ENCODE results near the gene NOTCH4.

The NOTCH4 gene

DNA sequence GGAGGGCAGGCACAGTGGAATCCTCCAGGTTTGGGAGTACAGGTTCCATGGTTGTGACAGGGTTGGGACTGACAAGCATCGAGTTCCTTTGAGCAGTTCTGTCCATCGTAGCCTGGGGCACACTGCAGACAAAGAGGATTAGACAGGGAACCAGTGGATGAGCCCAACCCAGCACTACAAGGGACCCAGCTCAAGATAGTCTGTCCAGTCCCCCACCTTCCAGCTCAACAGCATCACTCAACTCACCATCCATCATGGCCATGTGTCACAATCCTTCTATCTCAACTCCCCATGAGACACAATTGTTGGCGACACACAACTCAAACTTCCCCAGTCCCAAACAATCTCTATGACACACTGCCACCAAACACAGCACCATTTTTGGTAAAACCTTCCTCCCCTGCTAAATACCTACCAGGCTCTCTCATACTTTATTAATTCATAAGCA, 19.6 kb downstream of the NOTCH4 start:
- no peak overlapping the region for H3K27ac ChIP-seq
- no peak overlapping the region for H3K9ac ChIP-seq
- H3K4me3 ChIP-seq = no peak overlapping the region
- no peaks in the 10 kb centered on the region for H3K9me3 ChIP-seq
- H3K4me1 ChIP-seq = no peaks in the 10 kb centered on the region
- H3K4me2 ChIP-seq = no peak overlapping the region
- H3K36me3 ChIP-seq = no peaks in the 10 kb centered on the region
- no peaks in the 10 kb centered on the region for H4K20me1 ChIP-seq
- H3K27me3 ChIP-seq = no peaks in the 10 kb centered on the region
- TF ChIP-seq Cebpa-rat (IDR thresholded peaks at IDR 0.05) = no peak

- TF ChIP-seq Cebpa-rat (IDR thresholded peaks at IDR 0.05) = no peak
- no peak overlapping the region for H3K9ac ChIP-seq
- H3K36me3 ChIP-seq = no peaks in the 10 kb centered on the region
- no peak overlapping the region for H3K4me3 ChIP-seq
- no peak overlapping the region for H3K27ac ChIP-seq
- H3K4me2 ChIP-seq = no peak overlapping the region
- no peaks in the 10 kb centered on the region for H3K9me3 ChIP-seq
- H3K27me3 ChIP-seq = no peaks in the 10 kb centered on the region
- no peaks in the 10 kb centered on the region for H4K20me1 ChIP-seq
- no peaks in the 10 kb centered on the region for H3K4me1 ChIP-seq
Measured at GRCh38 chr6:32203426-32204267, 20.2 kb downstream of the NOTCH4 start.

- Histone ChIP-seq H3K27me3 (no peaks in the 10 kb centered on the region), H3K9ac (no peak overlapping the region), H3K4me2 (no peak overlapping the region), H3K27ac (no peak overlapping the region), H3K4me3 (no peak overlapping the region), H3K4me1 (peaks cover 4% of the 10 kb centered on the region), H4K20me1 (no peaks in the 10 kb centered on the region), H3K36me3 (no peaks in the 10 kb centered on the region), H3K9me3 (no peaks in the 10 kb centered on the region)
- no peak for TF ChIP-seq Cebpa-rat (IDR thresholded peaks at IDR 0.05)
Measured at GRCh38 chr6:32202186-32202585, 21.7 kb downstream of the NOTCH4 start.

GRCh38 chr6:32200711-32201475, 23.0 kb downstream of the NOTCH4 start:
- Histone ChIP-seq H4K20me1 (no peaks in the 10 kb centered on the region), H3K9ac (0 out of 2 replicates have a peak overlapping the region, but pooled peaks have one; percentile 19), H3K4me3 (no peak overlapping the region), H3K9me3 (no peaks in the 10 kb centered on the region), H3K4me2 (no peak overlapping the region), H3K27me3 (no peaks in the 10 kb centered on the region), H3K4me1 (peaks cover 14% of the 10 kb centered on the region), H3K27ac (no peak overlapping the region), H3K36me3 (no peaks in the 10 kb centered on the region)
- no peak for TF ChIP-seq Cebpa-rat (IDR thresholded peaks at IDR 0.05)

- Histone ChIP-seq H4K20me1 (no peaks in the 10 kb centered on the region), H3K4me2 (no peak overlapping the region)
- TF ChIP-seq Cebpa-rat (IDR thresholded peaks at IDR 0.05) = no peak
Measured at GRCh38 chr6:32198866-32199265, 25.0 kb downstream of the NOTCH4 start.

DNA sequence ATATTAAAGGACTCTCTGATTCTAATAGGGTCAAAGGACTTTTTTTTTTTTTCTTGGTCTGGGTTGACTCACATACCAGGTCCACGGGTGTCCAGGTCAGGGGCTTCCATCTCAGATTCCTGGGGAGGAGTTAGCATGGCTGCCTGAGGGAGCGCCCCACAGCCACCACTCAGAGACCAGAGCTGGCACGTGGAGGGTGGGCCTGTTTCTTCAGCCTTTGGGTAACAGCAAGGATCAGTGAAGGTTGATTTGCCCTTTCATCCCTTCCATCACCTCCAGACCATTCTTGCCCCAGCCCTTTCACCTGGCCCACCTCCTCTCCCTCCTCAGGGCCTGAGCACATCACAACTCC, 25.5 kb downstream of the NOTCH4 start:
- no peak overlapping the region for H3K27ac ChIP-seq
- H3K4me1 ChIP-seq = peaks cover 34% of the 10 kb centered on the region
- H4K20me1 ChIP-seq = no peaks in the 10 kb centered on the region
- H3K9me3 ChIP-seq = no peaks in the 10 kb centered on the region
- H3K36me3 ChIP-seq = no peaks in the 10 kb centered on the region
- no peak overlapping the region for H3K9ac ChIP-seq
- no peak overlapping the region for H3K4me2 ChIP-seq
- no peak for TF ChIP-seq Cebpa-rat (IDR thresholded peaks at IDR 0.05)
- no peak overlapping the region for H3K4me3 ChIP-seq
- no peaks in the 10 kb centered on the region for H3K27me3 ChIP-seq

More at GRCh38 chr6:32198866-32199265, 25.0 kb downstream of the NOTCH4 start:
- Histone ChIP-seq H3K9ac (no peak overlapping the region), H3K9me3 (no peaks in the 10 kb centered on the region), H3K4me1 (peaks cover 29% of the 10 kb centered on the region), H3K27ac (no peak overlapping the region), H3K36me3 (no peaks in the 10 kb centered on the region), H3K27me3 (no peaks in the 10 kb centered on the region), H3K4me3 (no peak overlapping the region)

DNA sequence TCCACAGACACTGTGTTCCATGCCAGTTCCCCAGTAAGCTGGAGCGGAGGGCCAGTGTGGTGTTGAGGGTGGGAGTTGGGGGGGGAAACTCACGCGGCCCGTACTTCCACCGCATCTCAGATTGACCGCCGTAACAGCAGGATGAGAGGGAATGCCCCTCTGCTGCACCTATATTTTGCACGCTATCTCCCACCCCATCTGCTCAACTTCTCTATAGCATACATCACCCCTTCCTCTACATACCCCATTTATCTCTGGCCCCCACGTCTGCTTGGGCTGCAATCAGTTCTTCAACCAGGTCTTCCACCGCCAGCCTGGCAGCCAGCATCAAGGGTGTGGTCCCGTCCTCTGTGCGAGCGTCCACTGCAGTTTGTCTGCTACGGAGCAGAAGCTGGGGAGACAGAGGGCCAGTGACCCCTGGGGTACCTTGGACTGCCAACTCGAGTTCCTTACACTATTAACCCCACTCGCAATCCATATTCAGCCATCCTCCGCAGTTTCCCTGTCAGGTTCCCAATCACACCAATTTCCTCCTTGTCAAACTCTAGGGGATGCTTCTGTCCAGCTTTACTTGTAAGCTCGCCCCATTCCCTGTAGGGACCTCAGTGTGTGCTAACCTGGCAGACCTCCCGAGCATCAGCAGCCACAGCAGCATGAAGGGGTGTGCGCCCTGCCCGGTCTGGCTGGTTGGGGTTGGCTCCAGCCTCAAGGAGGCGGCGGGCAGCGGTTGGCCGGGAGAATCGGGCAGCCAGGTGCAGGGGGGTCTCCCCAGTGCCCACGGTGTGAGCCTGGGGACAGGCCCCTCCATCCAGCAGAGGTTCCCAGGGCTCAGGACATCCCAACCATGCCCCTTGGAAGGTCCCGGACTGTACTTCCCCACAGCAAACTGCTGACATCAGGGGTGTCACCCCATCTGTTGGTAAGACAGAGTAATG, 26.9 kb downstream of the NOTCH4 start:
- H3K27ac ChIP-seq = peak overlapping the region; percentile 86
- no peaks in the 10 kb centered on the region for H3K36me3 ChIP-seq
- peak overlapping the region; percentile 84 for H3K9ac ChIP-seq
- H3K27me3 ChIP-seq = no peaks in the 10 kb centered on the region
- H4K20me1 ChIP-seq = no peaks in the 10 kb centered on the region
- peak overlapping the region; percentile 97 for H3K4me2 ChIP-seq
- H3K9me3 ChIP-seq = no peaks in the 10 kb centered on the region
- peaks cover 45% of the 10 kb centered on the region for H3K4me1 ChIP-seq
- H3K4me3 ChIP-seq = peak overlapping the region; percentile 72
- no peak for TF ChIP-seq Cebpa-rat (IDR thresholded peaks at IDR 0.05)

- Histone ChIP-seq H3K9me3 (no peaks in the 10 kb centered on the region), H3K27me3 (no peaks in the 10 kb centered on the region), H3K4me2 (peak overlapping the region; percentile 97), H3K4me3 (peak overlapping the region; percentile 72), H3K4me1 (peaks cover 54% of the 10 kb centered on the region), H4K20me1 (no peaks in the 10 kb centered on the region), H3K27ac (peak overlapping the region; percentile 86), H3K36me3 (no peaks in the 10 kb centered on the region), H3K9ac (peak overlapping the region; percentile 84)
- TF ChIP-seq Cebpa-rat (IDR thresholded peaks at IDR 0.05) = no peak
Measured at GRCh38 chr6:32195902-32196681, 27.8 kb downstream of the NOTCH4 start.

DNA sequence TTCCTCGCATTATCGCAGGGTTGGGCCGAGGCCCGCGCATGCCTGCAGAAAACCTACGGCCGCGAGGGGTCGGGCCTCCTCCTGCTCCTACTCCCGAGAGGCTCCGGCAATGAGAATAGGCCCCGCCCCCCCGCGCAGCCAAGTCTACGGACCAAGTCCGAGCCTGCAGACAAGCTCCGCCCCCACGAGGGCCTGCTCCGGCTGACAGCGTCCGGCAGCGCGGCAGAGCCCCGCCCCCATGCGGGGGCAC, 28.3 kb downstream of the NOTCH4 start:
- Histone ChIP-seq H3K27me3 (no peaks in the 10 kb centered on the region), H3K9ac (peak overlapping the region; percentile 84), H3K27ac (peak overlapping the region; percentile 86; the same call in 1 of the 2 replicates), H4K20me1 (no peaks in the 10 kb centered on the region), H3K4me3 (peak overlapping the region; percentile 72), H3K4me1 (peaks cover 58% of the 10 kb centered on the region), H3K36me3 (no peaks in the 10 kb centered on the region), H3K9me3 (no peaks in the 10 kb centered on the region), H3K4me2 (peak overlapping the region; percentile 99)
- TF ChIP-seq Cebpa-rat (IDR thresholded peaks at IDR 0.05) = no peak
